Stimulated activated CD4-positive, alpha-beta T cell treated with anti-CD3 and anti-CD28 coated beads, Interleukin-15, amount 100 ng/mL, for 1 hour (primary cell): ENCODE measurements around the gene POMP.
"Not testable (repeated sequence)": the region's sequence is repeated elsewhere in the genome, so short reads cannot be mapped to it uniquely, and the experiment has no call there.

Source experiments
- DNase-seq, 2 donors: peaks; one replicate each; pipeline ENCODE4 v3.0.0-alpha.2; 2020; ENCODE audit warnings: low read depth in 1 of 2, low spot score in 1 of 2

POMP gene

GRCh38 chr13:28637714-28638355 is 21.1 kb upstream of the POMP start:
- no peak for DNase-seq

GRCh38 chr13:28638756-28639155 is 20.2 kb upstream of the POMP start:
- DNase-seq = no peak

GRCh38 chr13:28640861-28641599 is 17.9 kb upstream of the POMP start:
- DNase-seq = no peak

GRCh38 chr13:28641600-28641926 is 17.4 kb upstream of the POMP start:
- DNase-seq = no peak

- DNase-seq = no peak
Measured at GRCh38 chr13:28650284-28650683, 8.6 kb upstream of the POMP start.

GRCh38 chr13:28651810-28652401 is 7.0 kb upstream of the POMP start:
- no peak for DNase-seq

- DNase-seq = no peak
Measured at GRCh38 chr13:28653111-28653510, 5.8 kb upstream of the POMP start.

- no peak for DNase-seq
Measured at GRCh38 chr13:28654276-28654675, 4.7 kb upstream of the POMP start.

- no peak for DNase-seq
Measured at GRCh38 chr13:28655561-28655960, 3.4 kb upstream of the POMP start.

- DNase-seq = no peak
Measured at GRCh38 chr13:28657784-28658538, 969 bp upstream of the POMP start.

- DNase-seq = no peak
Measured at GRCh38 chr13:28658539-28658795, 463 bp upstream of the POMP start.

GRCh38 chr13:28659621-28659970 is 666 bp downstream of the POMP start:
- no peak for DNase-seq

- no peak for DNase-seq
Measured at GRCh38 chr13:28666897-28667488, 8.1 kb downstream of the POMP start.

- no peak for DNase-seq
Measured at GRCh38 chr13:28671126-28671792, 12.3 kb downstream of the POMP start.

- no peak for DNase-seq
Measured at GRCh38 chr13:28678809-28679208, 19.9 kb downstream of the POMP start.

- DNase-seq = no peak
Measured at GRCh38 chr13:28679628-28680027, 20.7 kb downstream of the POMP start.

- DNase-seq = no peak
Measured at GRCh38 chr13:28680541-28680940, 21.6 kb downstream of the POMP start.

GRCh38 chr13:28683169-28683568 is 24.2 kb downstream of the POMP start:
- DNase-seq = not testable (repeated sequence)

- DNase-seq = no peak
Measured at GRCh38 chr13:28684257-28684656, 25.3 kb downstream of the POMP start.

GRCh38 chr13:28685114-28685513 is 26.2 kb downstream of the POMP start:
- DNase-seq = no peak

GRCh38 chr13:28685892-28686291 is 27.0 kb downstream of the POMP start:
- DNase-seq = no peak
